ENCODE results near the gene OR52N4.
"Not testable (repeated sequence)": the region's sequence is repeated elsewhere in the genome, so short reads cannot be mapped to it uniquely, and the experiment has no call there.

The OR52N4 gene

DNA sequence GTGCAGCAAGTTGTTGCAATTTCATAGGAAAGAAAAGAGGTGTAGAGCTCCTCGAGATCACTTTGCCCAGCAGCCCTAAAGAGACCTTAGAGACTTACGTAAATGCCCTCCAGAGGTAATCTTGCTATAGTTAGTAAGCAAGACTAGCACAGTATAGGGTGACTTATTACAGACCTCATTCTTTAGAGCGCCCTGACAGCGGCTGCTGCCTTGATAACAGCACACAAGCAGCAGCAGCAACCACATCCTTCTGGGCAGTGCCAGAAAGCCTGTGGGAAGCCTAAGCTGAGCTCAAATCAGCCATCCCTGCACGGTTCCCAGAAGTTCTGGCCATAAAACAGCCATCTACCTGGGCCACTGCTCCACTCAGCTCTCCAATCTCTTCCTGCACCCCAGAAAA is 40.3 kb upstream of the OR52N4 start (continued):
- TF ChIP-seq, protein P1, sequence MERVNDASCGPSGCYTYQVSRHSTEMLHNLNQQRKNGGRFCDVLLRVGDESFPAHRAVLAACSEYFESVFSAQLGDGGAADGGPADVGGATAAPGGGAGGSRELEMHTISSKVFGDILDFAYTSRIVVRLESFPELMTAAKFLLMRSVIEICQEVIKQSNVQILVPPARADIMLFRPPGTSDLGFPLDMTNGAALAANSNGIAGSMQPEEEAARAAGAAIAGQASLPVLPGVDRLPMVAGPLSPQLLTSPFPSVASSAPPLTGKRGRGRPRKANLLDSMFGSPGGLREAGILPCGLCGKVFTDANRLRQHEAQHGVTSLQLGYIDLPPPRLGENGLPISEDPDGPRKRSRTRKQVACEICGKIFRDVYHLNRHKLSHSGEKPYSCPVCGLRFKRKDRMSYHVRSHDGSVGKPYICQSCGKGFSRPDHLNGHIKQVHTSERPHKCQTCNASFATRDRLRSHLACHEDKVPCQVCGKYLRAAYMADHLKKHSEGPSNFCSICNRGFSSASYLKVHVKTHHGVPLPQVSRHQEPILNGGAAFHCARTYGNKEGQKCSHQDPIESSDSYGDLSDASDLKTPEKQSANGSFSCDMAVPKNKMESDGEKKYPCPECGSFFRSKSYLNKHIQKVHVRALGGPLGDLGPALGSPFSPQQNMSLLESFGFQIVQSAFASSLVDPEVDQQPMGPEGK (CRISPR knock-in tag; IDR thresholded peaks at IDR 0.05; ENCODE audit: borderline replicate concordance), result no peak
- TF ChIP-seq POU6F1 (CRISPR knock-in tag; IDR thresholded peaks at IDR 0.05; ENCODE audit: borderline replicate concordance, low read depth), result no peak

DNA sequence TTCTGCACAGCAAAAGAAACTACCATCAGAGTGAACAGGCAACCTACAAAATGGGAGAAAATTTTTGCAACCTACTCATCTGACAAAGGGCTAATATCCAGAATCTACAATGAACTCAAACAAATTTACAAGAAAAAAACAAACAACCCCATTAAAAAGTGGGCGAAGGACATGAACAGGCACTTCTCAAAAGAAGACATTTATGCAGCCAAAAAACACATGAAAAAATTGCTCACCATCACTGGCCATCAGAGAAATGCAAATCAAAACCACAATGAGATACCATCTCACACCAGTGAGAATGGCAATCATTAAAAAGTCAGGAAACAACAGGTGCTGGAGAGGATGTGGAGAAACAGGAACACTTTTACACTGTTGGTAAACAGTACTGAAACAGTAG is 37.5 kb upstream of the OR52N4 start:
- ATAC-seq, result not testable (repeated sequence)

DNA sequence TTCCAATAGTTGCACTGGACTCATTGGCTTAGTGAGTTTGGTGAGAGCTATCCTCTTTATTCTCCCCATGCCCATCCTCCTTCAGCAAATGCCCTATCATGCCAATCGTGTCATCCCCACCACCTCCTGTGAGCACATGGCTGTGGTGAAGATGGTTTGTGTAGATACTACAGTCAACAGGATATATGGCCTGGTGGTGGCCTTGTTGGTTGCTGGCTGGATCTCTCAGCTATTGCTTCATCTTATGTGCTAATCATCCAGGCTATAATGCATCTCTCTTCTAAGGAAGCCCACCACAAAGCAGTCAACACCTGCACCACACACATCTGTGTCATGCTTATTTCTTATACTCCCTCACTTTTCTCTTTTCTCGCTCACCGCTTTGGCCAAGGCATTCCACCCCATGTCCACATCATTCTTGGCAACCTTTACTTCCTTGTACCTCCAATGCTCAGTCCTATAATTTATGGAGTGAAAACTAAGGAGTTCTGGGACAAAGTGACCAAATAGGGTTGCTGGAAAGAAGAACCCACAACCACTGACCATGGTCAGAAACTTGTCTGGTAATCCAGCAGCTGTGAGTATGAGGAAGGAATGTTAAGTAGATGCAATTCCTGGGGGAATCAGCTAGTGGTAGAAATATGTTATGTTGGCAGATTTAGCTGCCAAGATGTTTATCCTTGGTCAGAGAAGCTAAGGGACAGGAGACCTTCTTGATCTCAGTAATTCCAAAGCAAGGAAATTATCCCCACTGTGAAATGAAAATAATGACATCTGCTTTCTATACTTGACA is 34.1 kb upstream of the OR52N4 start:
- ATAC-seq, result no peak
- TF ChIP-seq POU6F1 (CRISPR knock-in tag; IDR thresholded peaks at IDR 0.05; ENCODE audit: borderline replicate concordance, low read depth), result no peak
- TF ChIP-seq, protein P2, sequence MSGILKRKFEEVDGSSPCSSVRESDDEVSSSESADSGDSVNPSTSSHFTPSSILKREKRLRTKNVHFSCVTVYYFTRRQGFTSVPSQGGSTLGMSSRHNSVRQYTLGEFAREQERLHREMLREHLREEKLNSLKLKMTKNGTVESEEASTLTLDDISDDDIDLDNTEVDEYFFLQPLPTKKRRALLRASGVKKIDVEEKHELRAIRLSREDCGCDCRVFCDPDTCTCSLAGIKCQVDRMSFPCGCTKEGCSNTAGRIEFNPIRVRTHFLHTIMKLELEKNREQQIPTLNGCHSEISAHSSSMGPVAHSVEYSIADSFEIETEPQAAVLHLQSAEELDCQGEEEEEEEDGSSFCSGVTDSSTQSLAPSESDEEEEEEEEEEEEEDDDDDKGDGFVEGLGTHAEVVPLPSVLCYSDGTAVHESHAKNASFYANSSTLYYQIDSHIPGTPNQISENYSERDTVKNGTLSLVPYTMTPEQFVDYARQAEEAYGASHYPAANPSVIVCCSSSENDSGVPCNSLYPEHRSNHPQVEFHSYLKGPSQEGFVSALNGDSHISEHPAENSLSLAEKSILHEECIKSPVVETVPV (CRISPR knock-in tag; IDR thresholded peaks at IDR 0.05), result no peak
- TF ChIP-seq ZNF8 (CRISPR knock-in tag; IDR thresholded peaks at IDR 0.05), result no peak
- TF ChIP-seq OSR1 (CRISPR knock-in tag; IDR thresholded peaks at IDR 0.05), result no peak
- TF ChIP-seq, protein P3, sequence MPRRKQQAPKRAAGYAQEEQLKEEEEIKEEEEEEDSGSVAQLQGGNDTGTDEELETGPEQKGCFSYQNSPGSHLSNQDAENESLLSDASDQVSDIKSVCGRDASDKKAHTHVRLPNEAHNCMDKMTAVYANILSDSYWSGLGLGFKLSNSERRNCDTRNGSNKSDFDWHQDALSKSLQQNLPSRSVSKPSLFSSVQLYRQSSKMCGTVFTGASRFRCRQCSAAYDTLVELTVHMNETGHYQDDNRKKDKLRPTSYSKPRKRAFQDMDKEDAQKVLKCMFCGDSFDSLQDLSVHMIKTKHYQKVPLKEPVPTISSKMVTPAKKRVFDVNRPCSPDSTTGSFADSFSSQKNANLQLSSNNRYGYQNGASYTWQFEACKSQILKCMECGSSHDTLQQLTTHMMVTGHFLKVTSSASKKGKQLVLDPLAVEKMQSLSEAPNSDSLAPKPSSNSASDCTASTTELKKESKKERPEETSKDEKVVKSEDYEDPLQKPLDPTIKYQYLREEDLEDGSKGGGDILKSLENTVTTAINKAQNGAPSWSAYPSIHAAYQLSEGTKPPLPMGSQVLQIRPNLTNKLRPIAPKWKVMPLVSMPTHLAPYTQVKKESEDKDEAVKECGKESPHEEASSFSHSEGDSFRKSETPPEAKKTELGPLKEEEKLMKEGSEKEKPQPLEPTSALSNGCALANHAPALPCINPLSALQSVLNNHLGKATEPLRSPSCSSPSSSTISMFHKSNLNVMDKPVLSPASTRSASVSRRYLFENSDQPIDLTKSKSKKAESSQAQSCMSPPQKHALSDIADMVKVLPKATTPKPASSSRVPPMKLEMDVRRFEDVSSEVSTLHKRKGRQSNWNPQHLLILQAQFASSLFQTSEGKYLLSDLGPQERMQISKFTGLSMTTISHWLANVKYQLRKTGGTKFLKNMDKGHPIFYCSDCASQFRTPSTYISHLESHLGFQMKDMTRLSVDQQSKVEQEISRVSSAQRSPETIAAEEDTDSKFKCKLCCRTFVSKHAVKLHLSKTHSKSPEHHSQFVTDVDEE (CRISPR knock-in tag; IDR thresholded peaks at IDR 0.05), result no peak
- no peak for TF ChIP-seq CSDC2 (CRISPR knock-in tag; IDR thresholded peaks at IDR 0.05)
- no peak for TF ChIP-seq CREB5 (CRISPR knock-in tag; IDR thresholded peaks at IDR 0.05; ENCODE audit: low read depth)
- TF ChIP-seq BACH2 (CRISPR knock-in tag; IDR thresholded peaks at IDR 0.05; ENCODE audit: borderline replicate concordance), result no peak
- no peak for TF ChIP-seq GLIS3 (CRISPR knock-in tag; IDR thresholded peaks at IDR 0.05)
- no peak for TF ChIP-seq RARB (CRISPR knock-in tag; IDR thresholded peaks at IDR 0.05)
- TF ChIP-seq ZC3H10 (CRISPR knock-in tag; IDR thresholded peaks at IDR 0.05), result no peak
- TF ChIP-seq ESRRG (CRISPR knock-in tag; IDR thresholded peaks at IDR 0.05), result no peak
- TF ChIP-seq ZNF70 (CRISPR knock-in tag; IDR thresholded peaks at IDR 0.05), result no peak
- TF ChIP-seq ZFP30 (CRISPR knock-in tag; IDR thresholded peaks at IDR 0.05), result no peak
- TF ChIP-seq TCF4 (CRISPR knock-in tag; IDR thresholded peaks at IDR 0.05; ENCODE audit: borderline replicate concordance), result no peak

DNA sequence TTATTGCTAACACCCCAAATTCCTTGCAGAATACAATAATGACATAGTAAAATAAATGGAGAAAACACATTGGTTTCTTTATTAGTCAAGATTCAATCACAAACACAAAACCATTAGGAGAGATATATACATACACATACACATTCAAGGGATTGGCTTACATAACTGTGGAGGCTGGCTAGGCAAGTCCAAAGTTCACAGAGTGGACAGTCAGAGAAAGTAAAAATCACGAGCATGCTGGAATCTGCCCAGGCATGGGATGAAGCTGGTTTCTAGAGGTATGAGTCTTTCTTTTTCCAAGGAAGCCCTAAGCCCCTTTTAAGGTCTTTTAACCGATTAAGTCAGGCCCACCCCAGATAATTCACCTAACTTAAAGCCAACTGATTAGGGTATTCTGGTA is 31.4 kb upstream of the OR52N4 start:
- TF ChIP-seq ZFP30 (CRISPR knock-in tag; IDR thresholded peaks at IDR 0.05), result no peak
- no peak for TF ChIP-seq ZFP3 (CRISPR knock-in tag; IDR thresholded peaks at IDR 0.05)
- TF ChIP-seq ZNF8 (CRISPR knock-in tag; IDR thresholded peaks at IDR 0.05), result no peak
- no peak for TF ChIP-seq SNAI2 (CRISPR knock-in tag; IDR thresholded peaks at IDR 0.05)
- TF ChIP-seq, protein P2 (CRISPR knock-in tag; IDR thresholded peaks at IDR 0.05), result no peak
- no peak for TF ChIP-seq ARNTL (CRISPR knock-in tag; IDR thresholded peaks at IDR 0.05; ENCODE audit: borderline replicate concordance, low read depth)
- no peak for TF ChIP-seq ESRRG (CRISPR knock-in tag; IDR thresholded peaks at IDR 0.05)
- TF ChIP-seq, protein P1 (CRISPR knock-in tag; IDR thresholded peaks at IDR 0.05; ENCODE audit: borderline replicate concordance), result no peak
- no peak for TF ChIP-seq CSDC2 (CRISPR knock-in tag; IDR thresholded peaks at IDR 0.05)
- ATAC-seq, result no peak

Data from SK-N-SH treated with all-trans-retinoic acid at 6 μM for 48 hours (cell line).